Right kidney (tissue), 1 donor: ENCODE measurements around the gene DHPS.
A peak's percentile ranks its signal among the peaks of the same experiment; 100 is the strongest.

ENCODE experiments used
- DNase-seq: peaks from one replicate; pipeline ENCODE4 v3.0.0-alpha.2; 2016

DHPS gene

GRCh38 chr19:12675399-12675798 lies 6.3 kb downstream of the DHPS start:
- DNase-seq, result no peak

- DNase-seq, result no peak
Measured at GRCh38 chr19:12672744-12673143, 8.9 kb downstream of the DHPS start.

- no peak for DNase-seq
Measured at GRCh38 chr19:12670159-12670928, 11.3 kb downstream of the DHPS start.

- peak; percentile 95 for DNase-seq
Measured at GRCh38 chr19:12669270-12670158, 12.2 kb downstream of the DHPS start.

- DNase-seq, result no peak
Measured at GRCh38 chr19:12668932-12669269, 12.8 kb downstream of the DHPS start.

- no peak for DNase-seq
Measured at GRCh38 chr19:12668346-12668745, 13.3 kb downstream of the DHPS start.

GRCh38 chr19:12667731-12668302 lies 13.9 kb downstream of the DHPS start:
- DNase-seq, result no peak

GRCh38 chr19:12666265-12667048 lies 15.2 kb downstream of the DHPS start, which contains the start of the genes MAN2B1 and WDR83:
TSS of gene MAN2B1 (minus strand) at chr19:12666742. CDS start at chr19:12666701, 41 bp downstream.
TSS of gene WDR83 (plus strand) at chr19:12666807. CDS start at chr19:12669791, 2,984 bp downstream.
- peak; percentile 90 for DNase-seq

GRCh38 chr19:12665671-12666264 lies 15.9 kb downstream of the DHPS start:
- DNase-seq, result no peak

- no peak for DNase-seq
Measured at GRCh38 chr19:12665281-12665573, 16.5 kb downstream of the DHPS start.

GRCh38 chr19:12664406-12665280 lies 17.0 kb downstream of the DHPS start:
- no peak for DNase-seq

GRCh38 chr19:12660980-12661379 lies 20.7 kb downstream of the DHPS start:
- no peak for DNase-seq

GRCh38 chr19:12657966-12658365 lies 23.7 kb downstream of the DHPS start:
- no peak for DNase-seq

GRCh38 chr19:12656899-12657571 lies 24.6 kb downstream of the DHPS start:
- no peak for DNase-seq

- no peak for DNase-seq
Measured at GRCh38 chr19:12655546-12655945, 26.1 kb downstream of the DHPS start.

- no peak for DNase-seq
Measured at GRCh38 chr19:12652219-12652618, 29.5 kb downstream of the DHPS start.

- no peak for DNase-seq
Measured at GRCh38 chr19:12649941-12650340, 31.7 kb downstream of the DHPS start.

- DNase-seq, result peak; percentile 51
Measured at GRCh38 chr19:12648088-12648487, 33.6 kb downstream of the DHPS start.

- peak; percentile 63 for DNase-seq
Measured at GRCh38 chr19:12647490-12648071, 34.1 kb downstream of the DHPS start.

GRCh38 chr19:12647047-12647446 lies 34.6 kb downstream of the DHPS start:
- no peak for DNase-seq
